CD4-positive, alpha-beta T cell treated with Interleukin-2 at 100 ng/mL for 4 hours (primary cell): ENCODE data around the gene TCHP.
"Not testable (repeated sequence)": the region's sequence is repeated elsewhere in the genome, so short reads cannot be mapped to it uniquely, and the experiment has no call there.

Source experiments
- DNase-seq: peaks from one replicate; pipeline ENCODE4 v3.0.0-alpha.2; 2020; ENCODE audit warnings: low spot score

Gene TCHP

DNA sequence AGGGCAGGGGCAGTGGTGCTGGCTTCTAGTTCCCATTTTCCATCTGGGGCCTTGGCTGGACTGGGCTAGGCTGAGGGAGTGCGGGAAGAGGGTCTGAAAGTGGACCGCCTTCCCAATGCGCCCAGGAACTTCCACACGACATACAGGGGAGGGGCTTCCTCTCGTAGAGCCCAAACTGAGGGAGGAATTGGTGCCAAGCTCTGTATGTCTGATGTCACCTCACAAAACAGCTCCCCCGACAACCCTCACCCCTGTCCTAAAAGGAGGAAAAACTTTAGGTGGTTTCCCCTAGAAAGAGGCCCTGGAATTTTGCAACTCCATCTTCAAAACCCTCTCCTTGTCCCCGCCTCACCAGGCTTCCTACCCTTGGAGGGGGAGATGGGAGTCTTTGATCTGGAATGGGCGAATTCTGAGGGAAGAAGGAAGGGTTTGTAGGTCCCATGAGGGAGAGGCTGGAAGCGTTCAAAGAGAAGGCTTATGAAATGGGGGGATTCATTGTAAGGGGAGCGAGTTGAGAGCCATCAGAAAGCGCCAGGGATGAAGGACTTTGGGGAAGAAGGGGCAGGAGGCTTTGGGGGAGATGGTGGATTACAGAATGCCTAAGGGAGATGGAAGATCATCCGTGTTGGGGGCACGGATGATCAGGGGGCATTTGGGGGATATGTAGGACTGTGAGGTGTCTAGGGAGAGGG is 20.6 kb upstream of the TCHP start:
- no peak for DNase-seq

DNA sequence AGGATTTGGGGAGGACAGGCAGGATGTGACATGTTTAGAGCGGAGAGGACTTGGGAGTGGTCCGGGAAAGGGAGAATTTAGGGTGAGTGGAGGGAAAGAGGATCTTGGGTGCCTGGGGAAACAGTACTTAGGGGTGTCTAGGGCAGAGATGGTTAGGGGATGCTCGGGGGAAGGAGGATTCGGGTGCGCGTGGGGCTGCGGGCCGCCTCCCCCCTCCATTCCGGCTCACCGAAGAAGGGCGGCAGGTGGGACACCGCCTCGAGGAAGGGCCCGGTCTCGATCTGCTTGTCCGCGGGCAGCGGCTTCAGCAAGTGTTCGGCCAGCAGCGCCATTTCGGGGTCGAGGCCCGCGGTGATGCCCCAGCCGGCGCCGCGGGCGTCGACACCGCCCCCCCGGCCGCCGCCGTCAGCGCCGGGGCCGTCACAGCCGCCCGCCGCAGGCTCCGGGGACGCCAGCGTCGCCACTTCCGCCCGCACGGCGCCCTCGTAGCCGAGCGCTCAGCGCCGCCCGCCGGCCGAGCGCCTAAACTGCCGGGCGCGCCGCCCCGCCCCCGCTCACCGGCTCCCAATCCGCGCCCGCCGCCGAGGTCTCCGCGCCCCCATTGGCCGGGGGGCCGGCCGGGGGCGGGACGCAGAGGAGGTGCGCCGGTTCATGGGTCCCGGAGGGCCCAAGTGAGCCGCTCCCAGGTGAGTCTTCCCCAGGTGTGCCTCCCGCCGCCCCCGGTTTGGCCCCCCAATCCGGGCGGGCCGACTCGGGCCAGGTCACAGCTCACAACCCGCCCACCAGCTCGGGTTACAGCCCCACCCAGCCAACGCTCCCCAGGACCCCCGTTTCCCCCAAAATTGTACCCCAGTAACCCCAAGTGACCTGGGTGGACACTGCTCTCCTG is 19.8 kb upstream of the TCHP start, which contains the start of gene GLTP:
Gene GLTP (minus strand): TSS at position 499 of the 889 bp plus-strand sequence. CDS start 167 bp downstream, at position 332.
- DNase-seq, result peak; percentile 90

DNA sequence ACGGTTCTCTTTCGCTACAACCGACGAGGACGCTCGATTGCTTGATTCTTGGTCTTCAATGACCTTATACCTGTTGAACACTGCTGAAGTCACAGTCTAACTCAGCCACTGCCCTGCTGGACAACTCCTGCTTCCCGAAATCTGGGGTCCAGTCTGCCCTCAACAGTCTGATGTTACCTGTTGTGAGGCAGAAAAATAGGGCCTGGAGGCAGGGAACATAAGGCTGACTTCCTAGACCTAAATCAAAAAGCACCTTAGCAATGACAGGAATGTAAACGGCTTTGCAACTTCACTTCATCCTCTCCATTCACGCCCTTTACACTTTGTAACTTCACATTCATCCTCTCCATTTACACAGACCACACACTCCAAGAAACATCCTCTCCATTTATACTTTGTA is 19.1 kb upstream of the TCHP start:
- no peak for DNase-seq

DNA sequence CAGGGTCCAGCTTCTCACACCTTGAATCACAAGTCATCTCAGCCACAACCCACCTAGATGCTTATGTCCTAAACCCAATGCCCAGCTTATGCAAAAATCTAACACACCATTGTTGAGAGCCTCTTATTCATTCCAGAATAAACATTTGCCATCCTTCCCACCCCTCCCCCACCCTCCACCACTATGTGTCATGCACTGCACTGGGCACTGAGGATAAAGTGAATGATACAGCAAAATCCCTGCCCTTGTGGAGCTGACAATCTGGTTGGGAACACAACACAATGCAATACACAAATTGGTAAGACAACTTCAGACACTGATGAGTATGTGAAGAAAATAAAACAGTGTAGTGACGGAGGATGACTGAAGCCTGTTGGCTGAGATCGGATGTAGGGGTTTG is 18.3 kb upstream of the TCHP start:
- no peak for DNase-seq

DNA sequence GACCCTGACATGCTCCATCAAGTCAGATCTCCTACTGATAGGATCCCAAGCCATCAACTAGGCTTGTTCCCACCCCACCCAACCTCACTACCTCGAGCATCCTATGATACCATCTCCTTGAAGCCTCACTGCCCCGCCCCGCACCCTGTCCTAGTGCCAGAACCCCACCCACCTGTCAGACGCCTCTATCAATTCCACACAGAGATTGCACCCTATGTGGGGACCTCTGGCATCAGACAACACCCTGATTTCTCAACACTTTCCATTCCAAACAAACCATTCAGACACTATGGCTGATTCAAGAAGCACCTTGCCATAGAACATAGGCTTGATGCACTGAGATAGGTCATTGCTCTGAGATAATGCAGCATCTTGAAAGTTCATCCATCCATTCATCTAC is 16.6 kb upstream of the TCHP start:
- no peak for DNase-seq

DNA sequence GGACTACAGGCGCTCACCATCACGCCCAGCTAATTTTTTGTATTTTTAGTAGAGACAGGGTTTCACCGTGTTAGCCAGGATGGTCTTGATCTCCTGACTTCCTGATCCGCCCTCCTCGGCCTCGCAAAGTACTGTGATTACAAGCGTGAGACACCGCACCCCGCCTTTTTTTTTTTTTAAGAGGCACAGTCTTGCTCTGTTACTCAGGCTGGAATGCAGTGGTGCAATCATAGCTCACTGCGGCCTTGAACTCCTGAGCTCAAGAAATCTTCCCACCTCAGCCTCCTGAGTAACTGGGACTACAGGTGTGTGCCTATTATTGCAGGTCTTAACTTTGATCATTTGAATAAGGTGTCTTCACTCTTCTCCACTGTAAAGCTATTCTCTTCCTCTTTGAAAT is 14.5 kb upstream of the TCHP start:
- no peak for DNase-seq

DNA sequence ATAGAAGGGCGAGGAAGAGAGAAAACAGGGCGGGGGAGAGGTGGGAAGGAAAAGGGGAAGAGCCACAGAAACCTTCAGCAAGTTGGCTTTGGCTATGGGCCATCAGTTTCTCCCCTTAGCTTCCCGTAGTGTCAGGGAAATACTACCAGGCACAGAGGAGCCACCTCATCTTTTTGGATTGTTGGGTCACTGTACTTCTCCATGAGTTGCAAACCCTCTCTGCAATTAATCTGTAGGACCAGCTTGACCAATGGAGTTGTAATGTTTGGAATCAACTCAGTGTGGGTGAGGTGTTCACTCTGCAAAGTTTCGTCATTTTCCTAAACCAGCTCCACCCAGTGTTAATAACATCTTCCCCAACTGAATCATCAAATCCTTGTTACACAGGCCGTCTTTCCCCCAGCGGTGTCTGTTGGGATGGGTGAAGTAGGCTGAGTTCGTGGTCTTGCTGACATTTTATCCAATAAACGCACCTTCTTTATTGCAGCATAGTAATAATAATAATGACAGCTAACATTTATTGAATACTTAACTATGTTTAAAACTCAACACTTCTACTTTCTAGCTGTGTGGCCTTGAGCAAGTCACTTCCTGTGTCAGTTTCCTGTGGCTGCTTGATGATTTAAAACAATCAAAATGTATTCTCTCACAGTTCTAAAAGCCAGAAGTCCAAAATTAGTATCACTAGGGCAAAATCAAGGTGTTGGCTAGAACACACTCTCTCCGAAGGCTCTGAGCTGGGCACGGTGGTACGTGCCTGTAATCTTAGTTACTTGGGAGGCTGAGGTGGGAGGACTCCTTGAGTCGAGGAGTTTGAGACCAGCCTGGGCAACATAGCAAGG is 11.7 kb upstream of the TCHP start:
- peak; percentile 64 for DNase-seq

DNA sequence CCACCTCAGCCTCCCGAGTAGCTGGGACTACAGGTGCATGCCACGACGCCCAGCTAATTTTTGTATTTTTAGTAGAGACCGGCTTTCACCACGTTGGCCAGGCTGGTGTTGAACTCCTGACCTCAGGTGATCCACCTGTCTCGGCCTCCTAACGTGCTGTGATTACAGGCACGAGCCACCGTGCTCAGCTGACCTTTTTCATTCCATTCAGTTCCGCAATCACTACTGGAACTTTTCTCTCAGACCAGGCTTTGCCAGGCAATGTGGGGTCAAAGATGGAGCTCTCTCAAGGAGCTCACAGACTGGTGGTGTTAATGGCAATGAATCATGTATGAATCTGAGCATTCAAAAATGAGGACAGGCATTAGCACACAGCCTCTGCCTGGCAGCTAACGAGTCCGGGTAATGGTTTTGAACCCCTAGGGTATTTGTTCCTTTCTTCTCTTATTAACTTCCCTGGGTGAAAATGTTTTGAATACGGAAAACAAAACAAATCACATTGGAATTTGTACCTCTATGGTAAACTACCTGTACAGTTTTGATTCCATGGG is 9.4 kb upstream of the TCHP start:
- DNase-seq, result no peak

DNA sequence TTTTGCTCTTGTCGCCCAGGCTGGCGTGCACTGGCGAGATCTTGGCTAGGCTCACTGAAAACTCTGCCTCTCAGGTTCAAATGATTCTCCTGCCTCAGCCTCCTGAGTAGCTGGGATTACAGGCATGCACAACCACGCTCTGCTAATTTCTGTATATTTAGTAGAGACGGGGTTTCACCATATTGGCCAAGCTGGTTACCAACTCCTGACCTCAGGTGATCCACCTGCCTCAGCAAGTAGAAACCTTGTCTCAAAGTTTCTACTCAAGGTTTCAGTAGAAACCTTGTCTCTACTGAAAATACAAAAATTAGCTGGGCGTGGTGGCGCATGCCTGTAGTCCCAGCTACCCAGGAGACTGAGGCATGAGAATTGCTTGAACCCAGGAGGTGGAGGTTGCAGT is 8.3 kb upstream of the TCHP start:
- DNase-seq, result not testable (repeated sequence)

DNA sequence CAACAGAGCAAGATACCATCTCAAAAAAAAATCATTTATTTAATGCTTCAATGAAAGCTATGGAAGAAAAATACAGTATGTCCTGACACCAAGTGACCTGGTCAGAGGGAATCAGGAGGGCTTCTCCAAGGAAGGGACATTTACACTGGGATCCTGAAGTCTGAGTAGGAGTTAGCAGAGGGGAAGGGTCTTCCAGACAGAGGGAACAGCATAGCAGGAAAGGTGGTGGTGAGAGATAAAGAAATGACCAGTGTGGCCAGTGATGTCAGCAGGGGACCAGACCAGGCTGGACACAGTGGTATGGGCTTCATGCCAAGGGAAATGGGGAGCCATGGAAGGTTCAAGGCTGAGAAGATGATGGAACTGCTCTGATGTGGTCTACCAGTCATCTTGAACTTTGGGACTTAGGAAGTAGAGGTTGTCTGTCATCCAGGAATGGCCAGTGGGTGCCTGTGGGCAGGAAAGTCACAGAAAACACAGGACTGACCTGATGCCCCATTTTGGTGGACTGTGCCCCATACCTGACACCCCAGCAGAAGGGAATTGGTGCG is 7.8 kb upstream of the TCHP start:
- no peak for DNase-seq

DNA sequence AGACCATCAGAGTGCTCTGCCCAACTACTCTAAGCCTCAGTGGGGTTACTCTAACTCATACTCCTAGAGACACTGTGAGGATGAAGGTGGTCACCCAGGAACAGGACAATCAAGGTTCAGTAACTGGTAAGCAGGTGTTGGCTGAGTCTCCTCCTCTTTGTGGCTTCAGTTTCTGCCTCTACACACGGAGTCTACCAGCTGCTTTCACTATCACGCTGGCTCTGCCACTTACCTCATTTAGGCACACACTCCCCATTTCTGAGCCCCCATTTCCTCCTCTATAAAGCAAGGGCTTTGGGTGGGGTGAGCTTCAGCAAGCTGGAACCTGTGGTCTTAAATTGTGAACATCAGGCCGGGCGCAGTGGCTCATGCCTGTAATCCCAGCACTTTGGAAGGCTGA is 7.3 kb upstream of the TCHP start:
- DNase-seq, result peak; percentile 35

DNA sequence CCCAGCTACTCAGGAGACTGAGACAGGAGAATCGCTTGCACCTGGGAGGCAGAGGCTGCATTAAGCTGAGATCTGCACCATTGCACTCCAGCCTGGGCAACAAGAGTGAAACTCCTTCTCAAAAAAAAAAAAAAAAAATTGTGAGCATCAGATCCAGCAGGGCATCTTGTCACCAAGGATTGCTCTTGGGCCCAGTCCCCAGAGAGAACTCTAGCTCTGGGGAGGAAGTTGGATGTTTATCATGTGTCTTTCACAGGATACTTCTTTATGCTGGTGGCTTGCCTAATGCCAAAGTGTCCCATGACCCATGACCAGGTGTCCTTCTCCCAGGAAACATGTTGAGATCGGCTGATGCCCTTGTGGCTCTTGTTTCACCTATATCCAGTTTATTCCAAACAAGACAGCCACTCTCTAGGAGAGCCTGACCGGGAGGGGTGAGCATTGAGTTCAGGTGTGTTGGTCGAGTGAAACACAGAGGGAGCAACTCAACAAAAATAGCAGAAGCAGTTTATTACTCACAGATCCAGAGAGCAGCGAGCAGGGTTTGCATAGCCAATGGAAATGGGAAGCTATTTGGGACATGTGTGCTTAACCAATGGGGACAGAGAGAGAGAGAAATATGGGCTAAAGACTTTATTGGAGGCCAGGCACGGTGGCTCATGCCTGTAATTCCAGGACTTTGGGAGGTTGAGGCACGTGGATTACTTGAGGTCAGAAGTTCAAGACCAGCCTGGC is 6.6 kb upstream of the TCHP start:
- no peak for DNase-seq

DNA sequence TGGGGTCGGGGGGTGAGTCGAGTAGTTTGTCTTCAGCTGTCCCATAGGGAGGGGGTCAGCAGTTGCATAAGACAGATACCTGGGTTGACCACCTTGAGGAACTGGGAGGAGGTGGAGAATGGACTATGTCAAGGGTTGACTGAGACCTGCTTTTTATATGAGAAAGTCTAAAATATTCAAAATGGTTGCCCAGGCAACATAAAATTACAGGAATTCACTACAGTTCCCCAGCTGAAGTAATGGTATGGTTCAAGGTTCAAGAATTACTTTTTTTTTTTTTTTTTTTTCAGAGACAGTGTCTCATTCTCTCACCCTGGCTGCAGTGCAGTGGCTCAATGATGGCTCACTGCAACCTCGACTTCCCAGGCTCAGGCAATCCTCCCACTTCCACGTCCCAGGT is 5.1 kb upstream of the TCHP start:
- no peak for DNase-seq

DNA sequence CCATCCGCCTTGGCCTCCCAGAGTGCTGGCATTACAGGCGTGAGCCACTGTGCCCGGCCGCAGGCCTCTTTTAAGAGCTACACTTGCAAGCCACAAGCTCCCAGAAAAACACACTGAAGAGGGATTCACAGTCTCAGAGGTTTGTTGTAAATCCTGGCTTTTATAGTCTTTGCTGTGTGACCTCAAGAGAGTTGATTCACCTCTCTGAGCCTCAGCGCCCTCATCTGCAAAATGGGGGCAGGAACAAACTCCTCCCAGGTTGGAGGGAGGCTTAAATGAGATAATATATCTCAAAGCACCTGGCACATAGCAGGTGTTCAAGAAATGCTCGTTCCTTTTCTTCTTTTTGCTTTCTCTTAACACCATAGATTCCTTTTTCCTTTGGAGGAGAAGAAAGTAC is 3.9 kb upstream of the TCHP start:
- DNase-seq, result no peak

DNA sequence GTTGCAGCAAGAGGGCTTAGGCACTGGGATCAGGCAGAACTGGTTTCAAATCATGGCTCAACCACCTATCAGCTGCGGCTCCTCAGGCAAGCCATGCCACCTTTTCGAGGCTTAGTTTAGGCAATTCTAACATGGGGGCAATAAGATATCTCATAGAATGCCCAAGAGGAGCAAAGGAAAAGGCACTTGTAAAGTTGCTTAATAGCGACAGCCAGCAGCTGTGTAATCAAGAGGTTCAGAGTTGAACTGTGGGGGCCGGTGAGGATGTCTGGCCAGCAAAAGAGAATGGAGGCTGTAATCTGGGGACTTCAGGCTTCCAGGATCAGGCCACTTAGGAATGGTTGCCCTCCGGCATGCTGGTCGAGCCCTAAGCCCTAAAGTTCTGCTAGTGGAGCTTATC is 3.0 kb upstream of the TCHP start:
- DNase-seq, result no peak

DNA sequence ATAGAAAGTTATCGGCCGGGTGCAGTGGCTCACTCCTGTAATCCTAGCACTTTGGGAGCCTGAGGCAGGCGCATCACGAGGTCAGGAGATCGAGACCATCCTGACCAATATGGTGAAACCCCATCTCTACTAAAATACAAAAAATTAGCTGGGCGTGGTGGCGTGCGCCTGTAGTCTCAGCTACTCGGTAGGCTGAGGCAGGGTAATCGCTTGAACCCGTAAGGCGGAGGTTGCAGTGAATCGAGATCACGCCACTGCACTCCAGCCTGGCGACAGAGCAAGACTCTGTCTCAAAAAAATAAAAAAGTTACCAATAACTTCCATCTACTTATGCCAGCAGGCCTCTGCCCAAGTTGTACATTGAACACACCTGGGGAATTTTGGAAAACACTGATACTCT is 729 bp upstream of the TCHP start:
- DNase-seq, result not testable (repeated sequence)

DNA sequence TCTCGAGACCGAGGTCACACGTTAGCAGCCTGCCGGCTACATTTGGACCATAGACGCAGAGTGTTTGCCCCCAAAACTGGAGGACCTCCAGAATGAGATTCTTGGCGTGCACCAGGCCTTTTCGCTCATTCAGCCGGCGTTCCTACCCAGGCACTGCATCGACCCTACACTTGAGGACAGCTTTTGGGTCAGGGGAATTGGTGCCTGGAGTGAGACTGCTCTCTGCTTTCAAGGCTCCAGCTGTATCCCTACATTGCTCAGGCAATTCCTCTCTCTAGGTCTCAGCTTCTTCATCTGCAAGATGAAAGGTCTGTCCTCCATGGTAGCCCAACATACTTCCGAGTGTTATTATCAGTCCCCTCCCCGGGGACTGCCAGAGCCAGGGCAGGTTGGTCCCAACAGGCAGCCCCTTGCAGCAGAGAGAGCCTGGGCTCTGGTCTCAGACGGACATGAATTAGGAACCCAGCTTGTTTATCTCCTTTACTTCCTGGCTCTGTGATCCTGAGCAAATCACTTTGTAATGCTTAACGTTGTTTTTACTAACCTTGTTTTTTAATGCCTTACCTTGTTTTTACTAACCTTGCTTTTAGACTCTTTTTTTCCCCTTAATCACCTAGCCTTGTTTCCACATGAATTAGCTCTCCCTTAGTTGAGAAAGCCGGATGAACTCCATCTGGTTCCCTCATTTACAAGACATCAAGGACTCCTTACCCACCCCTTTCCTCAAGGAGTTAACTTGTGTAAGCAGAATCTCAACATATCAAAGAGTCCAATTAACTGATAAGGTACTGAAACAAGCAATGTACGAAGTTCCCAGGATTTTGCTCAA is 892 bp downstream of the TCHP start:
- no peak for DNase-seq

DNA sequence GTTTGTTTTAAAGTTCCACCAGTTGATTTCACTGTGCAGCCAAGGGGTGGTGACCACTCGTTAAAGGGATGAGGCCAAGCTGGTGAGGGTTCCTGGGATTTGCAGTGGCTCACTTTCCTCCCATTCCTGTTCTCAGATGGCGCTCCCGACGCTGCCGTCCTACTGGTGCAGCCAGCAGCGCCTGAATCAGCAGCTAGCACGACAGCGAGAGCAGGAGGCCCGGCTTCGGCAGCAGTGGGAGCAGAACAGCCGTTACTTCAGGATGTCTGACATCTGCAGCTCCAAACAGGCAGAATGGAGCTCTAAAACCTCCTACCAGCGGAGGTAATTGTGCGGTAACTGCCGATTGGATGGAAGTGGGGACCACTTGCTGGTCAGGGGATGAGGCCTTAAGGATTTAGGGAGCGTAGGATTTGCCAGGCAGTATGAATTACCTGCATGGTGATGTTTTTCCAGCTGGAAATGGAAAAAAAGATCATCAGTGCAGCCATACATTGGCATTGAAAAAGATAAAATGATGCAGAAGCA is 2.9 kb downstream of the TCHP start:
- DNase-seq, result no peak

DNA sequence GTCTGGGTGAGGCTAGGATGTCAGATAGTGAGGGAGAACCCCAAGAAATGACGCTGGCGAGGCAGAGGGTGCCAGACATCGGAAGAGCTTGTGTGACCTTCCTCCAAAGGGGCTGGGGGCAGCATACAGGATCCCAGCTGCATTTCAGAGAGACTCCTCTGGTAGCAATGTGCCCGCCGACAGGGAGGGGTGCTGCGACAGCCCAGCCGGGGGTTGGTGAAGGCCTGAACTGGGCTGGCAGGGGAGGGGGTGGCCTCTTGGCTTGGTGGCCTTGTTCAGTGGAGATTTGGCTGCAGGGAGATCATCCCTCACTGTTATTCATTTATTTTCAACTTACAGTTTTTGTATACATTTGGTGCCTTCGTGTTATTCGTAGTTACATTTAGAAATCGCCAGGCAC is 5.2 kb downstream of the TCHP start:
- no peak for DNase-seq
